Measurements from ENCODE around the gene CTDSP2.

CTDSP2 gene

DNA sequence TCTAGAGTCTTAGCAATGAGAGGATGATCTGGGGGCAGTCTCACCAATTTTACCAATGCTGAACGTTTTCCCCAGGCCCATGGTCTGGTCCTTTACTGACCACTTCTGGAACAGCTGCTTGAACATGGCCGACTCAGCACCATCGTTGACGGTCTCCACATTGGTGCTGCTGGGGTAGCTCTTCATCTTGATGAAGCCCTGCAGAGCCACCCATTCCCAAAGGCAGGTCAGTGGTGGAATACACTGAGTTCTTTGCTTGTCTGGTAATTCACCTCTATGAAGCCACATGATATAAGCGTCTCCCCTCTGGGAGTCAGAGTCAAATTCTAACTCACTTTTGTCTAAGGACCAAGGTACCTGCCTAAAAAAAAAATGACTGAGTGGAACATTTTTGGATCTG lies 38.2 kb downstream of the CTDSP2 start:
- TF ChIP-seq POLR2AphosphoS5 (IDR thresholded peaks at IDR 0.05; ENCODE audit: low read depth), result no peak
- no peak for TF ChIP-seq GABPA (IDR thresholded peaks at IDR 0.05; ENCODE audit: low read depth)
- TF ChIP-seq SPI1 (IDR thresholded peaks at IDR 0.05; ENCODE audit: borderline replicate concordance, low read depth), result no peak
- TF ChIP-seq, protein P1, sequence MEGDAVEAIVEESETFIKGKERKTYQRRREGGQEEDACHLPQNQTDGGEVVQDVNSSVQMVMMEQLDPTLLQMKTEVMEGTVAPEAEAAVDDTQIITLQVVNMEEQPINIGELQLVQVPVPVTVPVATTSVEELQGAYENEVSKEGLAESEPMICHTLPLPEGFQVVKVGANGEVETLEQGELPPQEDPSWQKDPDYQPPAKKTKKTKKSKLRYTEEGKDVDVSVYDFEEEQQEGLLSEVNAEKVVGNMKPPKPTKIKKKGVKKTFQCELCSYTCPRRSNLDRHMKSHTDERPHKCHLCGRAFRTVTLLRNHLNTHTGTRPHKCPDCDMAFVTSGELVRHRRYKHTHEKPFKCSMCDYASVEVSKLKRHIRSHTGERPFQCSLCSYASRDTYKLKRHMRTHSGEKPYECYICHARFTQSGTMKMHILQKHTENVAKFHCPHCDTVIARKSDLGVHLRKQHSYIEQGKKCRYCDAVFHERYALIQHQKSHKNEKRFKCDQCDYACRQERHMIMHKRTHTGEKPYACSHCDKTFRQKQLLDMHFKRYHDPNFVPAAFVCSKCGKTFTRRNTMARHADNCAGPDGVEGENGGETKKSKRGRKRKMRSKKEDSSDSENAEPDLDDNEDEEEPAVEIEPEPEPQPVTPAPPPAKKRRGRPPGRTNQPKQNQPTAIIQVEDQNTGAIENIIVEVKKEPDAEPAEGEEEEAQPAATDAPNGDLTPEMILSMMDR (IDR thresholded peaks at IDR 0.05; ENCODE audit: insufficient read depth, low read length), result no peak
- no peak for TF ChIP-seq REST (IDR thresholded peaks at IDR 0.05; ENCODE audit: insufficient replicate concordance, low read depth)
- Histone ChIP-seq H3K27ac (replicated peaks) (no peak overlapping the region), H3K27me3 (ENCODE audit: insufficient read depth, poor library complexity, severe bottlenecking) (no peaks in the 10 kb centered on the region), H3K4me3 (replicated peaks; ENCODE audit: insufficient read depth, low read length) (no peak overlapping the region)
- DNase-seq (ENCODE audit: low read depth in 1 of 2, low spot score in 1 of 2), result no peak

DNA sequence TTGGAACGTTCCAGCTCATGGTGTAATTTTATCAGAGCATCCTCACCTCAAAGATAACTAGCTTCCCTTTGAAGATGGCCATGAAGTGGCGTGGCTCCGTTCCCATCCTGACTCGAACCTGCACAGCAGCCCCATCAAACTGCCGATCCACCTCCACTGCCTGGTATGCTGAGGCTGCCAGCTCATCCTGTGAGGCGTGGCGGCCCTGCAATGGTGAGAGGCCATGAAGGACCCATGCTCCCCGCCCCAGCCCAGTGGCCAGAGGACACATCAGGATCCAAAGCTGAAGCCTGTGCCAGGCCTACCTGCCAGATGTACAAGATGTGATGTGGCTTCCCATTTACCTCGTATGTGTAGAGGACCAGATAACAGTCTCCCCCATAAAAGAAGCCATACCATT lies 39.2 kb downstream of the CTDSP2 start:
- no peak for DNase-seq (ENCODE audit: low read depth in 1 of 2, low spot score in 1 of 2)
- H3K27ac ChIP-seq (replicated peaks), result no peak overlapping the region

DNA sequence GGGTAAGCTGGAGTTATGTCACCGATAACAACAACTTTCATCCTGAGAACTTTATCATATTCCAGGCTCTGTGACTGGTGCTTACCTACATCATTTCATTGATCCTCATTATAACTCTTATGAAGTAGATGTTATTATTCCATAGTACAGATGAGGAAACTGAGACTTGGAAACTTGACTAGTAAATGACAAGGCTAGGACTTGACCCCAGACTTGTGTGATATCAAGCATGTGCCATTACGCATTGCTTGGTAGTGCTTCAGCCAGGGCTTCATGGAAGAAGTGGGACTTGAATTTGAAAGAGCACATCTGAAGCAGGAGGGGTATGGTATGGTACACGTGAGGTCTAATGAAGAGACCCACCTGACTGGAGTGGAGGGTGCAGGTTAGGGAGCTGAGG lies 39.9 kb downstream of the CTDSP2 start:
- no peak for DNase-seq (ENCODE audit: low read depth in 1 of 2, low spot score in 1 of 2)

More for the DNA sequence above, 39.2 kb downstream of the CTDSP2 start:
- H3K4me3 ChIP-seq (replicated peaks; ENCODE audit: insufficient read depth, low read length), result no peak overlapping the region
- no peak for TF ChIP-seq SPI1 (IDR thresholded peaks at IDR 0.05; ENCODE audit: borderline replicate concordance, low read depth)
- no peak for TF ChIP-seq REST (IDR thresholded peaks at IDR 0.05; ENCODE audit: insufficient replicate concordance, low read depth)
- TF ChIP-seq POLR2AphosphoS5 (IDR thresholded peaks at IDR 0.05; ENCODE audit: low read depth), result no peak
- no peak for TF ChIP-seq GABPA (IDR thresholded peaks at IDR 0.05; ENCODE audit: low read depth)
- TF ChIP-seq, protein P1 (IDR thresholded peaks at IDR 0.05; ENCODE audit: insufficient read depth, low read length), result no peak
- no peaks in the 10 kb centered on the region for H3K27me3 ChIP-seq (ENCODE audit: insufficient read depth, poor library complexity, severe bottlenecking)

More for the DNA sequence above, 39.9 kb downstream of the CTDSP2 start:
- no peaks in the 10 kb centered on the region for H3K27me3 ChIP-seq (ENCODE audit: insufficient read depth, poor library complexity, severe bottlenecking)
- H3K4me3 ChIP-seq (replicated peaks; ENCODE audit: insufficient read depth, low read length), result no peak overlapping the region
- TF ChIP-seq GABPA (IDR thresholded peaks at IDR 0.05; ENCODE audit: low read depth) (no peak), REST (IDR thresholded peaks at IDR 0.05; ENCODE audit: insufficient replicate concordance, low read depth) (no peak), SPI1 (IDR thresholded peaks at IDR 0.05; ENCODE audit: borderline replicate concordance, low read depth) (no peak), POLR2AphosphoS5 (IDR thresholded peaks at IDR 0.05; ENCODE audit: low read depth) (no peak)
- TF ChIP-seq, protein P1 (IDR thresholded peaks at IDR 0.05; ENCODE audit: insufficient read depth, low read length), result no peak
- H3K27ac ChIP-seq (replicated peaks), result no peak overlapping the region
